KMS-11 (cell line): ENCODE measurements around the gene KCNQ1.

ENCODE experiments used
- H2AFZ ChIP-seq: fragments of 200-600 bp; sonication (generic); 2 replicates; pipeline ENCODE4 v1.6.1; 2016; ENCODE audit warnings: antibody characterized with exemption, mixed run types, low read depth
- H3K27ac ChIP-seq: fragments of 200-600 bp; sonication (generic); 2 replicates; pipeline ENCODE4 v1.6.1; 2016; ENCODE audit warnings: mild to moderate bottlenecking, mixed run types
- H3K27me3 ChIP-seq: fragments of 200-600 bp; sonication (generic); 2 replicates; pipeline ENCODE4 v1.6.1; 2017; ENCODE audit warnings: mild to moderate bottlenecking, low read depth, mixed run types, moderate library complexity; ENCODE audit not compliant: insufficient read depth
- H3K36me3 ChIP-seq: fragments of 200-600 bp; sonication (generic); 2 replicates; pipeline ENCODE4 v1.6.1; 2017; ENCODE audit warnings: mild to moderate bottlenecking, mixed run types; ENCODE audit not compliant: insufficient read depth
- H3K4me1 ChIP-seq: fragments of 200-600 bp; sonication (generic); 2 replicates; pipeline ENCODE4 v1.6.1; 2016; ENCODE audit warnings: mild to moderate bottlenecking, low read depth, mixed run types; ENCODE audit not compliant: poor library complexity, severe bottlenecking
- H3K4me2 ChIP-seq: fragments of 200-600 bp; sonication (generic); 2 replicates; pipeline ENCODE4 v1.7.0; 2016; ENCODE audit warnings: mild to moderate bottlenecking, mixed run types
- H3K4me3 ChIP-seq: fragments of 200-600 bp; sonication (generic); IDR thresholded peaks from 2 replicates; pipeline ENCODE4 v1.6.1; 2017; ENCODE audit warnings: low read depth, low read length, mixed read lengths; ENCODE audit not compliant: insufficient read depth
- H3K79me2 ChIP-seq: fragments of 200-600 bp; sonication (generic); 2 replicates; pipeline ENCODE4 v1.6.1; 2016; ENCODE audit warnings: low read depth, mixed run types; ENCODE audit not compliant: insufficient read depth
- H3K9ac ChIP-seq: fragments of 200-600 bp; sonication (generic); 2 replicates; pipeline ENCODE4 v1.6.1; 2016; ENCODE audit warnings: mild to moderate bottlenecking, mixed run types
- H4K20me1 ChIP-seq: fragments of 200-600 bp; sonication (generic); 2 replicates; pipeline ENCODE4 v1.6.1; 2016; ENCODE audit warnings: mild to moderate bottlenecking, mixed run types; ENCODE audit not compliant: insufficient read depth
- TF ChIP-seq, protein P1 (sequence below): fragments of 200-600 bp; sonication (generic); conservative IDR thresholded peaks from 2 replicates; pipeline ENCODE4 v1.6.1; 2017; ENCODE audit warnings: low read depth, mild to moderate bottlenecking, antibody characterized with exemption, low read length, moderate library complexity, mixed read lengths

KCNQ1 gene

GRCh38 chr11:2736577-2737225 is 291.9 kb downstream of the KCNQ1 start:
- Histone ChIP-seq H3K4me2 (no peak overlapping the region), H4K20me1 (no peaks in the 10 kb centered on the region), H3K36me3 (no peaks in the 10 kb centered on the region), H3K27ac (no peak overlapping the region), H3K27me3 (no peaks in the 10 kb centered on the region), H3K79me2 (no peaks in the 10 kb centered on the region), H2AFZ (no peak overlapping the region), H3K4me1 (no peaks in the 10 kb centered on the region), H3K4me3 (no peak overlapping the region), H3K9ac (no peak overlapping the region)
- TF ChIP-seq, protein P1, sequence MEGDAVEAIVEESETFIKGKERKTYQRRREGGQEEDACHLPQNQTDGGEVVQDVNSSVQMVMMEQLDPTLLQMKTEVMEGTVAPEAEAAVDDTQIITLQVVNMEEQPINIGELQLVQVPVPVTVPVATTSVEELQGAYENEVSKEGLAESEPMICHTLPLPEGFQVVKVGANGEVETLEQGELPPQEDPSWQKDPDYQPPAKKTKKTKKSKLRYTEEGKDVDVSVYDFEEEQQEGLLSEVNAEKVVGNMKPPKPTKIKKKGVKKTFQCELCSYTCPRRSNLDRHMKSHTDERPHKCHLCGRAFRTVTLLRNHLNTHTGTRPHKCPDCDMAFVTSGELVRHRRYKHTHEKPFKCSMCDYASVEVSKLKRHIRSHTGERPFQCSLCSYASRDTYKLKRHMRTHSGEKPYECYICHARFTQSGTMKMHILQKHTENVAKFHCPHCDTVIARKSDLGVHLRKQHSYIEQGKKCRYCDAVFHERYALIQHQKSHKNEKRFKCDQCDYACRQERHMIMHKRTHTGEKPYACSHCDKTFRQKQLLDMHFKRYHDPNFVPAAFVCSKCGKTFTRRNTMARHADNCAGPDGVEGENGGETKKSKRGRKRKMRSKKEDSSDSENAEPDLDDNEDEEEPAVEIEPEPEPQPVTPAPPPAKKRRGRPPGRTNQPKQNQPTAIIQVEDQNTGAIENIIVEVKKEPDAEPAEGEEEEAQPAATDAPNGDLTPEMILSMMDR = no peak

DNA sequence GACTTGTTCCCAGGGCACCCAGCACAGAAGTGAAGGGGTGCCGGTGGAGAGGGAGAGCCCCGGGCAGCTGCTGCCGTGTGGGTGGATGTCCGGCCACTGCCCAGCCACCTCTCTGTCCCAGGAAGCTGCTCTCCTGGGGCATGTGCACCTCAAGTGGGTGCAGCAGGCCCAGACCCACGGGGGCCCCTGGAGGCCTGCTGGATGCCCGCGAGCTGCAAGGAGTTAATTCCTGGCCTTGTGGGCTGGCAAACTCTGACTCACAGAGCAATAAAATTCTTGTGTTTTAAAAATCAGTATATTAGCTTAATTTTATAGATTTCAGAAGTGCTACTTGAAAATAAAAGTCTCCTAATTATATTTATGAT is 292.4 kb downstream of the KCNQ1 start:
- Histone ChIP-seq H3K4me3 (no peak overlapping the region), H3K9ac (no peak overlapping the region), H4K20me1 (no peaks in the 10 kb centered on the region), H3K79me2 (no peaks in the 10 kb centered on the region), H3K4me2 (no peak overlapping the region), H3K27ac (no peak overlapping the region), H3K4me1 (no peaks in the 10 kb centered on the region), H2AFZ (no peak overlapping the region), H3K36me3 (no peaks in the 10 kb centered on the region), H3K27me3 (no peaks in the 10 kb centered on the region)
- TF ChIP-seq, protein P1 = no peak

DNA sequence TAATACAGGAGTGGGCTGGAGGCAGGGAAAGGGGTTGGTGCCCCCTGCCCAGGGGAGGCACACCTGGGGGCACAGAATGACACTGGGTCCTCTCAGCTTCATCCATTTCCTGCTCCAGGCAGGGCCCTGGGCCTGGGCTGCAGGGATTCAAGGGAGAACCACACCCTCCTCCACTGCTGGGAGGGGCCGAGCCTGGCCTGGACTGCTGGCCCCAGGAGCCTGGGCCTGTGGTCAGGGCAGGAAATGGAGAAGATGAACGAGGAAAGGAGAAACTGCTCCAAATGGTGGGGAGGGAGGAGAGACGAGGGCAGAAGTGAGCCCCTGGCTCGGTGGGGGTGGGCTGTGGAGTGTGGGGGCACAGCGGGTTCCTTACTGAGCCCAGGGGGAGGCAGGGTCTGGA is 293.1 kb downstream of the KCNQ1 start:
- Histone ChIP-seq H3K27me3 (no peaks in the 10 kb centered on the region), H2AFZ (no peak overlapping the region), H3K4me2 (no peak overlapping the region), H3K9ac (no peak overlapping the region), H3K79me2 (no peaks in the 10 kb centered on the region), H3K4me3 (no peak overlapping the region), H3K27ac (no peak overlapping the region), H3K4me1 (no peaks in the 10 kb centered on the region), H4K20me1 (no peaks in the 10 kb centered on the region), H3K36me3 (no peaks in the 10 kb centered on the region)
- TF ChIP-seq, protein P1 = no peak

DNA sequence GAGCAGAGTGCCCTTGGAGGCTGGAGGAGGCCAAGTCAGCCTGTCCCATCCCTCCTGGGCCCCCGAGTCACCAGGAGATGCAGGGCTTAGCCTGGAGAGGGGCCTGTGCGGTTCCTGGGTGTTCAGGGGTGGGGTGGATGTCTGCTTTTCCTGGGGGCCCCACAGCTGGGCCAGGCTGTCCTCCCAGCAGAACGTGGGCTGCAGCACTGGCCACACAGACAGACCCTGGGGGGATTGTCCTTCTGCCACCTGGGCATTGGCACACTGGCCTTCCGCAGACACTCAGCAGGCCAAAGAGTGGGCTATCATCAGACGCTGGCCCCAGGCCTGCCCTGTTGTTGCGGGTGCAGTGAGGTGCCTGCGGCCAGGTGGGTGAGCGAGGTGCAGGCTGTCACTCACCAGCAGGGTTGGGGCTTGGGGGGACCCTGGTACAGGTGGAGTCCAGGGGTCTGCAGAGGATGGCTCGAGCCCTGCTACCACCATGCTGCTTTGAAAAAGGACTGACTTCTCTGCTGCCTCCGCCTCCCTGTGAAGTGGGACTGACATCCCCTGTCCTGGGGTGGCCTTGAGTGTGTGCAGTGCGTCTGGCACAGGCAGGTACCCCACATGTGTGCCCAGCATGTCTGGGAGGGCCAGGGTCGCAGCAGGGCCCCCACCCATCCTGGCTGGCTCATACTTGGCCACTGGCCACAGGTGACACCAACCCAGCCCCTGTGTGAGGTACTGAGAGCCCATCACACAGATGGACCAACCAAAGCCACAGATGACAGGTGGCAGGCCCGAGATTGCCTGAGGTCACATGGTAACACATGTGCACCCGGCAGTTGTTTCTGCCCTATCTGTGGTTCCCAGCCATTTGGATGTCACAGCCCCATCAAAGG is 294.0 kb downstream of the KCNQ1 start:
- no peak overlapping the region for H3K4me2 ChIP-seq
- no peaks in the 10 kb centered on the region for H3K36me3 ChIP-seq
- no peak overlapping the region for H2AFZ ChIP-seq
- no peak overlapping the region for H3K4me3 ChIP-seq
- no peak overlapping the region for H3K9ac ChIP-seq
- no peak overlapping the region for H3K27ac ChIP-seq
- no peaks in the 10 kb centered on the region for H3K79me2 ChIP-seq
- H3K4me1 ChIP-seq = no peaks in the 10 kb centered on the region
- TF ChIP-seq, protein P1 = no peak
- H4K20me1 ChIP-seq = no peaks in the 10 kb centered on the region
- H3K27me3 ChIP-seq = no peaks in the 10 kb centered on the region
